ENCODE data around the gene GEMIN4. TPM values are rescaled to one million over a fixed set of nuclear protein-coding genes. Genes with fewer than 3 reads are reported as not detected.

GEMIN4 gene
- polyA plus RNA-seq, 3 donors: 8.8 to 10.6 (median 10.1) TPM

DNA sequence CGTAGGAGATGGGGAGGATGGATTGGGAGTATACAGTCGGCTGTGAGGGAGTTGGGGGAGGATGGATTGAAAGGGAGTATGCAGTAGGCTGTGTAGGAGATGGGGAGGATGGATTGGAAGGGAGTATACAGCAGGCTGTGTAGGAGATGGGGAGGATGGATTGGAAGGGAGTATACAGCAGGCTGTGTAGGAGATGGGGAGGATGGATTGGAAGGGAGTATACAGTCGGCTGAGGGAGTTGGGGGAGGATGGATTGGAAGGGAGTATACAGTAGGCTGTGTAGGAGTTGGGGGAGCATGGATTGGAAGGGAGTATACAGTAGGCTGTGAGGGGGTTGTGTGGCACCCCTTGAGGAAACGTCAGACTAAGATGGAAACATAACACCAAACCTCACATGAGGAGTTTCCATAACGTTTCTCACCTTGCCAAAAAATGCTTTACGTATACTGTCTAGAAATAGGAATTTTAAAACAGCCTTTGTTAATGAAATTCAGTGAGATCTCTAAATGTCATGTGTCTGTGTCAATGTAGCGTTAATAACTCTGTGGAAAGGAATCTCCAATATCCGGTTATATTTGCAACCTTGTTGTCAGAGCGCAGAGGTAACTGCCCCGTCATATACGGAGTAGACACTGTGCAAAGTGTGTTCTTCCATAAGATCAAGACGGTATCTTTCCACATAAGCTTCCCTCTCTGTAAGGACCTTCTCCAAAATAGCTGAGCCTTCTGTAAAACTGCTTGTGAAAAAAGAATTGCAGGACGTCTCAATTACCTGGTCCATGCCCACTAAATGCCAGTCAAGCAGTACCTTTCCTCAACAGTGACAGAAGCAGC lies 31.1 kb downstream of the GEMIN4 start:
- no peak overlapping the region for H3K4me3 ChIP-seq (replicated peaks in 1 of 3; ENCODE audit: low read depth in 2 of 3, low read length in 3 of 3)
- H3K4me1 ChIP-seq (ENCODE audit: control insufficient read depth in 1 of 2, insufficient read depth in 2 of 2, low read length in 2 of 2): no peaks in the 10 kb centered on the region
- Mint-ChIP-seq H3K9me3 (peaks cover 0 to 3% (median 0%) of the 10 kb centered on the region in 7 donors), H3K4me1 (no peaks in the 10 kb centered on the region), H3K36me3 (no peaks in the 10 kb centered on the region), H3K27me3 (ENCODE audit: low read depth in 3 of 3) (peaks cover 4 to 7% (median 5%) of the 10 kb centered on the region in 3 donors), H3K4me3 (no peak overlapping the region), H3K27ac (no peak overlapping the region)
- DNase-seq: no peak
- intact Hi-C loops (cut with micrococcal nuclease): no loop called here
- H3K79me2 ChIP-seq (ENCODE audit: insufficient read depth, low read length): no peaks in the 10 kb centered on the region
- H3K27ac ChIP-seq (ENCODE audit: low read depth in 1 of 2, low read length in 2 of 2): no peak overlapping the region
- no peaks in the 10 kb centered on the region for H4K20me1 ChIP-seq (ENCODE audit: insufficient read depth, low read length)
- TF ChIP-seq, protein P1, sequence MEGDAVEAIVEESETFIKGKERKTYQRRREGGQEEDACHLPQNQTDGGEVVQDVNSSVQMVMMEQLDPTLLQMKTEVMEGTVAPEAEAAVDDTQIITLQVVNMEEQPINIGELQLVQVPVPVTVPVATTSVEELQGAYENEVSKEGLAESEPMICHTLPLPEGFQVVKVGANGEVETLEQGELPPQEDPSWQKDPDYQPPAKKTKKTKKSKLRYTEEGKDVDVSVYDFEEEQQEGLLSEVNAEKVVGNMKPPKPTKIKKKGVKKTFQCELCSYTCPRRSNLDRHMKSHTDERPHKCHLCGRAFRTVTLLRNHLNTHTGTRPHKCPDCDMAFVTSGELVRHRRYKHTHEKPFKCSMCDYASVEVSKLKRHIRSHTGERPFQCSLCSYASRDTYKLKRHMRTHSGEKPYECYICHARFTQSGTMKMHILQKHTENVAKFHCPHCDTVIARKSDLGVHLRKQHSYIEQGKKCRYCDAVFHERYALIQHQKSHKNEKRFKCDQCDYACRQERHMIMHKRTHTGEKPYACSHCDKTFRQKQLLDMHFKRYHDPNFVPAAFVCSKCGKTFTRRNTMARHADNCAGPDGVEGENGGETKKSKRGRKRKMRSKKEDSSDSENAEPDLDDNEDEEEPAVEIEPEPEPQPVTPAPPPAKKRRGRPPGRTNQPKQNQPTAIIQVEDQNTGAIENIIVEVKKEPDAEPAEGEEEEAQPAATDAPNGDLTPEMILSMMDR (IDR thresholded peaks at IDR 0.05): no peak
- no peaks in the 10 kb centered on the region for H3K9me3 ChIP-seq (replicated peaks in 1 of 2; ENCODE audit: control insufficient read depth in 1 of 2, insufficient read depth in 1 of 2, low read length in 2 of 2)
- no peak overlapping the region for H3K9ac ChIP-seq (ENCODE audit: insufficient read depth, low read length, poor library complexity, severe bottlenecking)
- H2AFZ ChIP-seq (ENCODE audit: insufficient read depth, low read depth, low read length, poor library complexity, severe bottlenecking): no peak overlapping the region
- H3K27me3 ChIP-seq (ENCODE audit: control insufficient read depth in 2 of 2, insufficient read depth in 2 of 2, low read length in 2 of 2): no peaks in the 10 kb centered on the region
- 94% methylated on average over 7 of the region's 13 CpGs for WGBS (ENCODE audit: insufficient coverage)
- no peak overlapping the region for H3K4me2 ChIP-seq (replicated peaks; ENCODE audit: extremely low read depth, low read length, poor library complexity, severe bottlenecking)
- no peaks in the 10 kb centered on the region for H3K36me3 ChIP-seq (replicated peaks in 1 of 2; ENCODE audit: control insufficient read depth in 1 of 2, insufficient read depth in 2 of 2, low read length in 2 of 2)

DNA sequence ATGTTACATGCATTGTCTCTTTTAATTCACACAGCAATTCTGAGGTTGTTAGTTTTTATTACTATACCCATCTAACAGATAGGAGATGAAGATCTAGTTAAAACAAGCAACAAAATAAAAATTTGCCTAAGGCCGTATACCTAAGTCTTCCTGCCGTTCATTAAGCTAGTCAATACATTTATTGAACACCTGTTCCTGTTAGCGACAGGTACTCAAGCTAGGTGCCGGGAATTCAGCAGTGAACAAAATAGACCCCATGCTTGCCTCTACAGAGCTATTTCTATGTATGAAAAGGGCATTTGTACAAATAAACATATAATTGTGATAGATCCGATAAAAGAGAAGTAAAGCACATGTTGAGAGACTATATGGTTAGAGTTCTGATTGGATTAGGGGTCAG lies 34.0 kb downstream of the GEMIN4 start:
- no peaks in the 10 kb centered on the region for H3K9me3 Mint-ChIP-seq
- no CpG with 5 or more reads among the region's 5 CpGs for WGBS (ENCODE audit: insufficient coverage)
- Histone ChIP-seq H3K36me3 (replicated peaks in 1 of 2; ENCODE audit: control insufficient read depth in 1 of 2, insufficient read depth in 2 of 2, low read length in 2 of 2) (no peaks in the 10 kb centered on the region), H3K9me3 (replicated peaks in 1 of 2; ENCODE audit: control insufficient read depth in 1 of 2, insufficient read depth in 1 of 2, low read length in 2 of 2) (no peaks in the 10 kb centered on the region), H3K4me2 (replicated peaks; ENCODE audit: extremely low read depth, low read length, poor library complexity, severe bottlenecking) (no peak overlapping the region), H3K4me3 (replicated peaks in 1 of 3; ENCODE audit: low read depth in 2 of 3, low read length in 3 of 3) (no peak overlapping the region), H3K4me1 (ENCODE audit: control insufficient read depth in 1 of 2, insufficient read depth in 2 of 2, low read length in 2 of 2) (peaks cover 16 to 22% of the 10 kb centered on the region in 2 donors), H3K27ac (ENCODE audit: low read depth in 1 of 2, low read length in 2 of 2) (no peak overlapping the region), H3K27me3 (ENCODE audit: control insufficient read depth in 2 of 2, insufficient read depth in 2 of 2, low read length in 2 of 2) (no peaks in the 10 kb centered on the region), H3K9ac (ENCODE audit: insufficient read depth, low read length, poor library complexity, severe bottlenecking) (no peak overlapping the region), H3K79me2 (ENCODE audit: insufficient read depth, low read length) (peaks cover 15% of the 10 kb centered on the region), H2AFZ (ENCODE audit: insufficient read depth, low read depth, low read length, poor library complexity, severe bottlenecking) (no peak overlapping the region), H4K20me1 (ENCODE audit: insufficient read depth, low read length) (peaks cover 5% of the 10 kb centered on the region)
- no peak for DNase-seq
- H3K4me1 Mint-ChIP-seq: peaks cover 11% of the 10 kb centered on the region
- H3K27ac Mint-ChIP-seq: no peak overlapping the region
- intact Hi-C loops (cut with micrococcal nuclease): loop anchor here (5.0 kb wide), 1 partner anchor 34 kb away; the partner anchor contains the start of gene GEMIN4 (in 2 of the 2)
- peaks cover 5 to 10% (median 7%) of the 10 kb centered on the region in 3 donors for H3K27me3 Mint-ChIP-seq (ENCODE audit: low read depth in 3 of 3)
- TF ChIP-seq, protein P1 (IDR thresholded peaks at IDR 0.05): no peak
- no peak overlapping the region for H3K4me3 Mint-ChIP-seq
- no peaks in the 10 kb centered on the region for H3K36me3 Mint-ChIP-seq

Measured in CD14-positive monocyte (primary cell).